Raji (cell line): ENCODE measurements around the gene GABBR2.

Experiments
- POLR2A ChIP-seq: IDR thresholded peaks from 2 replicates; pipeline ENCODE4 v1.6.1; 2011; ENCODE audit warnings: low read depth, low read length, control low read depth; ENCODE audit not compliant: insufficient read depth

GABBR2 gene

DNA sequence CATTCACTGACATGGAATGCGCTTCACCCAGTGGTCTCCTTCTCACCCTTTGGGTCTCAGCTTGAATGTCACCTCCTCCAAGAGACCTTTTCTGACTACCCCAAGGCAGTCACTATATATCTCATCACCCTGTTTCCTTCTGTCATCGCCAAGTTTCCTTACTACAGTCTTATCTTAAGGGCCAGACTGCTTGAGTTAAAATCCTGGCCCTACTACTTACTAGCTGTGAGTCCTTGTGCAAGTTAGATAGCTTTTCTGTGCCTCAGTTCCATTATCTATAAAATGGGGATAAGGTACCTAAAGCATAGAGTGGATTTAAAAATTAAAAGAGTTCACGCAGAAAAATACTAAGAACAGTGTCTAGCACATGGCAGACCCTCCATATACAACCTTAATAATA is 132.4 kb downstream of the GABBR2 start:
- TF ChIP-seq POLR2A: no peak

DNA sequence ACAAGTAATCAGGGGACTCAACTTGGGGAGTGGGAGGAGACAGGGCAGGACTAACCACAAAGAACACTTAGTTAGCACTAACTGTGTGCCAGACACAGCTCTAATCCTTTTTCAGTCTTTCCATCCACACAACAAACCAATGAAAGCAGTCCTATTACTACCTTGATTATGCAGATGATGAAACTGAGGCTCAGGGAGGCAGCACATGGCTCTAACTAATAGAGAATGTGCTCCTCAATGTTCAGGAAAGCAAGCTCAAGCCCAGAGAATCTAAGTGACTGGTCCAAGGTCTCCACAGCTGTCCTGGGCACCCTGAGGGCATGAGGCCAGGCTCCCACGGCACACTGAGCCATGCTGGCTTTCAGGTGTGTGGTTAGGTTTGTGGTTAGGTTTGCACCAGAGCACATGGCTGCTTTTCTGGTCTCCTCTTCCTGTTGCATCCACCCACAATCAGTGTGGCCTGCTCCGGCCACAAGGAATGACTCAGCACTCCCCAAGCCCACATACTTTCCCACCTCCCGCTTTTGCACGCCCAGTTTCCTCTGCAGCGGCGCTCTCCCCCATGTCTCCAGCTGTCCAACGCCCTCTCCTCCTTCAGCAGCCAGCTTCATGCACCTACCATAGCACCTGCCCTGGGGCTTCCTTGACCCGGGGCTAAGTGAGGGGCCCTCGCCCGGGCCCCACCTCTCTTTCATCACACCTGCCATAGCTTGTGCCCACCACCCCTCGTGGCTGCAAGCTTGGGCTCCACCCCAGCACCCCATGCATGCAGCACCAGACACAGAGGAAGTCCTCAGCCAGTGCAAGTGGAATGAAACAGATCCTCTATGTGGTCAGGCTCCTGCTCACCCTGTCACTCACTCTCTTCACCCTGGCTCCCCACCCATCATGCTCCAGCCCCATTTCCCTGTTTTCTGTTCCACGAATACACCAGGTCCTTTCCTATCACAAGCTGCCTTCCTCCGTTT is 133.1 kb downstream of the GABBR2 start:
- no peak for TF ChIP-seq POLR2A

DNA sequence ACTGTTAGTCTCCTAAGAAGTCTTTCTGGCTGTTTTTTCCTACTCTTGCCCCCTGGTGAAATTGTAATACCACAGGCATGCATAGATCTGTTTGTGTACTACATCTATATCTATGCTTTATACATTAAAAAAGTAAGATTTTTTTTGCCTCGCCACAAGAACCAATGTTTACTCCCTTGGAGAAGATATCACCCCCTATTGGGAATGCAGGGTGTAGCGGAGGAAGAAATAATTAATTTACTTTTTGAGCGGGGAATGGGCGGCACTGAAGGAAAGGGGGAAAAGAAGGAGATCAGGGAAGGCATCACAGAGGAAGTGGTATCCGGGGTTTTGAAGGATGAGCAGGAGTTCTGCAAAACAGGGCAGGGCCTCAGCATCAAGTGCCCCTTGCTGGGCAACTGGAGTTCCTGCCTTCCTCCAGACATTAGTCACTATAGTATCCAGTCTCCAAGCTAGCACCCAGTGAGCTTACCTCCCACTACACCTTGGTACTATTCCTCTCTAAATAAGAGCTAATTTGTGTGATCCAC is 134.9 kb downstream of the GABBR2 start:
- no peak for TF ChIP-seq POLR2A

DNA sequence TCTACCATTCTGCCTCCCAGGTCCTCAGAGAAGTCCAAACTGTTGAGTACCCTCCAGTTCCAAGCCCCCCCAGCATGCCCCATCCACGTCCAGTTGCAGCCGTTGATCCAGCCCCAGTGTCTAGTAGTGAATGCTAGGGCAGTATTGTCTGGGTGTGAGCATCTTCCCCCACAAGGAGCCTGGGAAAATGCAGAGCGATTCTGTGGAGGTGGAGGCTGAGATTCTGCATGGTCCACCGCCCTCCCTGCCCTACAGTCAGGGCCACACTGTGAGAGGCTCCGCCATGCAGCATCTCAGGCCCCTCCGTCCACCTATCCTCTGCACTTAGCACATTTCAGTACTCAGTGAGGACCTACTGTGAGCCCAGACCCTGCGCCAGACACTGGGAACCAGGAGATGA is 135.9 kb downstream of the GABBR2 start:
- no peak for TF ChIP-seq POLR2A

DNA sequence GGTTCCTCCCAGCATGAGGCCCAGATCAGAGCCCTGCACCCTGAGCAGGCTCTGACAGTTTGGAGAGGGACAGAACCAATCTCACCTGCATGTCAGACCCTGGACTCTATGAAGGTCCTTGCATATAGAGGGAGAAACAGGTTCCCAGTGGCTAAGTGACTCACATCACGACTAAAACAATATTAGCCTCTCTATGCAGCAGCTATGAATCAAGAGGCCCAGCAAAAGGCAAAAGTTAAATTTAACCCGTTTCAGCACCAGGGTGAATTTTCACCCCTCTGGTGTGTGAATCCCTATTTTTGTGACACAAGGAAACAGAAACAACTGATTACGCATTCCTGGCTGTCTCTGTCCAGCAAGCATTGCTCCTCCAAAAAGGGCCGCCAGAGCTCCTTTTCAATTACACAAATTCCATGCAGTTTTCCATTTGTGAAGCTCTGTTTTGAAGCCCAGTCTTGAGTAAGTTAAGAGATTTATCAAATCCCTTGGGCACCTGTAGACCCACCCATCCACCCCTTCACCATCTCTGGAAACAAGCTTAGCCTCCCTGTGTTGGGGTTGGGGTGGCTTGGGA is 136.6 kb downstream of the GABBR2 start:
- TF ChIP-seq POLR2A: no peak

DNA sequence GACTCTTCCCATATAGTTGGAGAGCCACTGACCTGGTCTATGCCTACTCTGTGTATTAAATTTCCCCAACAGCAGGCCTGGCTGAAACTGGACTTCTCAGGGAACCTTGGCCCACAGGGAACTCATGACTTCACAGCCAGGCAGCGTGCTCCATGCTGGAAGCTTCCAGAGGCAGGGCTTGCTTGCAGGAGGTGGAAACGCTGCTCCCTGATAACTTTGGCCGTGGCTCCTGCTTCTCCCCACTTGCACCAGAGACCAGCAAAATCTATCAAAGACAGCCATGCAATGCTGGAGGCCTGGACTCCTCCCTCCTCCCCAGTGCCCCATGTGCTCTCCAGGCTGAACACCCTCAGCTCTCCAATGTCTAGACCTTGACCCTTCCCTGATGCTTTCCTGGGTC is 137.1 kb downstream of the GABBR2 start:
- TF ChIP-seq POLR2A: no peak

DNA sequence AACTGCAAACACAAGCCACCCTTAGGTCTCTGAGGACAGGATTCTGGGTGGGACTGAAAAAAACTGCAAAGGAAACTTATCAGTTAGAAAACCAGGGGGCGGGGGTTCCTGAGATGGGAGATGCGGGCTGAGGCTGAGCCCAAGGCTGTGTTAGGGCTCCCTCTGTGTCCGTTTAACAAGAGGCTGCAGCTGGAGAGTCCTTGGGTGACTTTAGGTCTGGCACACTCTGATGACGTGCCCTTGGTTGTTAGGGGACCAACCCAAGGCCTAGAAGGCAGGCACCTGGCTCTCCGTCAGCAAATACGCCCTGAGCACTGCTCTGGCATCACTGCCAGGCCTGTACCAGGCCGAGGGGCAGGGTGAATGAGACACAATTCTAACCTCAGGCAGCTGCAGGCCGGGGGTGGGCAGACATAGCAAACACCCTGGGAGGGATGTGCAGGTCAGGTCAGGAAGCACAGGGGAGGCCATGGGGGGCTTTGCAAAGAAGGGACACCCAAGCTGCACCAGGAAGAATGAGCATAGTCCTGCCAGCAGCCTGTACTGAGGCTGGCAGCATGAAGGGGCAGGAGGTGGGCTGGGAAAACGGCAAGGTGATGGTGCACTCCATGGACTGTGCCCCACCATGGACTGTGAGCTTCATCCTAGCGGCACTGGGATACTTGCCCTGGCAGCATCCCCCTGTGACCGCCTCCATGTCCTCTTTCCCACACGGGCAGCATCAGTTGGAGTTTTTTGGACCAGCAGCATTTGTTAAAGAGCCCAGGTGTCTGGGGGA is 137.9 kb downstream of the GABBR2 start:
- no peak for TF ChIP-seq POLR2A

DNA sequence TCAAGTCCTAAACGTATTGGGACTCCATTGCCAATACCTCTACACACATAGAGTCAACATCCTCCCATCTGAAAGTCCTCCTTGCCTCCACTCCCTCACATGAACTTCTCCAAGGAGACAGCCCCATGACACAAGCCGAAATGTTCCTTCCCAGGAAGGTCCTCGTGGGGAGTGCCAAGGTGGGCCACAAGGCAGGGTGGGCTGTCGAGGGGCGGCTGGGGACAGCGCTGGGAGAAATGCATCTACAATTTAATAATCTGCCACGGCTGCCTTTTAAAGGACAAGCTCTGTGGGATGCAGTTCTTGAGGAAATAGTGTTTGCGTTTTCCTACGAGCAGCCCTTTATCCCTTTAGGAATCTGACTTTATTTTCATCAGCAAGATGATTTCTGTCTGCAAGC is 138.7 kb downstream of the GABBR2 start:
- TF ChIP-seq POLR2A: no peak

DNA sequence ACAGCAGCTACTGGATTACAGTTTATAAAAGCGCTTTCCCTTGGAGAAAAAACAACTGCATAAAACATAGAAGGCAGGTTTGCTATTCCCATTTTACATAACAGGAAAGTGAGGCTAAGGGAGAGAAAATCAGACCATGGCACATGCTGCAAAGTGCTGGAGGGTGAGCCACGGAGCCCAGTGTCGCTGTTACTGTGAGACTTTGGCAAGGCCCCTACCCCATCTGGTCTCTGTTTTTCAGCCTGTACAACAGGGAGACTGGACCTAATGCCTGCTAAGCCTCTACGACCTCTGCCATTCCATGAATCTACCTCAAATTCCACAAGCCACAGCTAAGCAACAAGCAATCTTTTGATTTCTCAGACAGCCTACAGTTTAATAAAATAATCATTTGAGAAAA is 139.2 kb downstream of the GABBR2 start:
- no peak for TF ChIP-seq POLR2A

DNA sequence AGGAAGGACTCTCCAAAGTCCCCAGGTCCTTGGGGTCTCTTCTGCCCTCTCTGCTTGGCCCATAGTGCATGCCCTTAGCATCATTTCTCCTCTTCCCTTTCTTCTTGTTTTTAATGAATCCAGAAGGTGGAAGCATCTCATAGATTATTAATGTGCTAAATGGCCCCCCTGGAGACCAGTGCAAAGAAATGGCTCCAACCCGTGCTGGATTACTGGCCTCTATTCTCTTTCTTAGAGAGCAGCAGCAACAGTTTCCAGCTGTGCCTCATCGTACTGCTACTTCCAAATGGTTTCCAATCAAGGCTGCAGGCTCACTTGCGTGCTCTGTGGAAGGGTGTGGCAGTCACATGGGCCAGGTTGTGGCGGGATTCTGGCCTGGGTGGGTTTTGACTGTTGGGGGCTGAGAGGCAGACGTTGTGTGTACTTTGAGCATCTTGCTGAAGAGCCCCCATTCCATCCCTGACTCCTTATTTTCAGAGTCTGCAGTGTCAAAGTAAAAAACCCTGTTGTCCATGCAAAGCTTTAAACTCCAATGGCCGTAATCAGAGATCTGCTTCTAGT is 139.7 kb downstream of the GABBR2 start:
- TF ChIP-seq POLR2A: no peak

DNA sequence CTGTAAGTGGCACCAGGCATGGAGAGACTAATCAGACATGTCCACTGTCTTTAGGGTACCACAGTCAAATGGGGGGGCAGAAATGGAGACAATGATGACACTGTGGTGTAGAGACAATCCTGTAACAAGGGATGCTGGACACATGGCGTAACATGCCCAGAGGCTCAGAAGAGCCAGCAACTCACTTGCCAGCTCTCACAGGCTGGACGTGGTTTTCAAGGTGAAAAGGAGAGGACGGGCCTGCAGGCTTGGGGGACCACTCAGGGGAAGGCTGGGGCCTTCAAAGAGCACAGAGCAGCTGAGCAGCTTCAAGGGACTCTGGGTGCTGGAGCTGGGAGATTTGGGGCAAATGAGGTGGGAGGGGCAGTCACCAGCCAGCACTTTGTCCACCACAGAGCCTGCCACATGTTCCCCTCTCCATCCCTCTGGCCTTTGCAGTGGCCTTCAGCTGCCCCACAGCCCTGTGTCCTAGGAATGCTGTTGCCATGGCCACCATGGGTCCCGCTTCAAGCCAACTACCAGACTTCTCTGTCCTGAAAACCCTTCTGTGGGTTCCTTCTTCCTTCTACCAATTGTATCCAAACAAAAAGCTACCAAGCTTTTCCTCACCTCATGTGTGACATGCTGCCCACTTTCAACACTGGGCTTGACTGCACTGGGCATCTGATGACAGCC is 140.4 kb downstream of the GABBR2 start:
- no peak for TF ChIP-seq POLR2A

DNA sequence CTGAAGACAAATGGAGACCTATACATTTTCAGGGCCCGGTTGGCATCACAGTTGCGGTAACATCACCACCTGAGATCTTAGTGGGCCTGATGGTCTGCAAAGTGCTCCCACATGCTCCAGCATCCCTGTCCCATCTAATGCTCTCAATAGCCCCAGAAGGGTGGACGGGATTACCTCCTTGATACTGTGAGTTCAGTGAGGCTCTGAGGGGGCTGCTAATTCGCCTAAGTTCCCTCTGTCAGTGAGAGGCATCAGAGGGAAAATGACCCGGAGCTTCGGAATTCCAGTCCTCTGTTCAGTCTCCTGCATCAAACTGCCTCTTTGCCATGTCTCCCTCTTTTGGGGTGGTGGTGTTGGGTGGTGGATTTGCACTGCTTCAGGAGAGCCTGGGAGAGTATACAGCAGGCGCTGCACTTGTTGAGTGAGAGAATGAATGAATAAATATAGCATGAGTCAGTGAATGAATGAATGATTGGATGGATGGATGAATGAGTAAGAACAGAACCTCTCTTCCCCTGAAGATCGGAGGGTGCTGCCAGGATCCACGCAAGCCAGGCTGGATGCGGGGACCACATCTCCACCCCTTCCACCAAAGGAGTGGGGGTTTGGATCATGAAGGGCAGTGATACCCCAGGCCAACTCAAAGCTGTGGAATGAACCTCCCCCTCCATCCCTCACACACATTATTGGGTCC is 141.0 kb downstream of the GABBR2 start:
- no peak for TF ChIP-seq POLR2A

DNA sequence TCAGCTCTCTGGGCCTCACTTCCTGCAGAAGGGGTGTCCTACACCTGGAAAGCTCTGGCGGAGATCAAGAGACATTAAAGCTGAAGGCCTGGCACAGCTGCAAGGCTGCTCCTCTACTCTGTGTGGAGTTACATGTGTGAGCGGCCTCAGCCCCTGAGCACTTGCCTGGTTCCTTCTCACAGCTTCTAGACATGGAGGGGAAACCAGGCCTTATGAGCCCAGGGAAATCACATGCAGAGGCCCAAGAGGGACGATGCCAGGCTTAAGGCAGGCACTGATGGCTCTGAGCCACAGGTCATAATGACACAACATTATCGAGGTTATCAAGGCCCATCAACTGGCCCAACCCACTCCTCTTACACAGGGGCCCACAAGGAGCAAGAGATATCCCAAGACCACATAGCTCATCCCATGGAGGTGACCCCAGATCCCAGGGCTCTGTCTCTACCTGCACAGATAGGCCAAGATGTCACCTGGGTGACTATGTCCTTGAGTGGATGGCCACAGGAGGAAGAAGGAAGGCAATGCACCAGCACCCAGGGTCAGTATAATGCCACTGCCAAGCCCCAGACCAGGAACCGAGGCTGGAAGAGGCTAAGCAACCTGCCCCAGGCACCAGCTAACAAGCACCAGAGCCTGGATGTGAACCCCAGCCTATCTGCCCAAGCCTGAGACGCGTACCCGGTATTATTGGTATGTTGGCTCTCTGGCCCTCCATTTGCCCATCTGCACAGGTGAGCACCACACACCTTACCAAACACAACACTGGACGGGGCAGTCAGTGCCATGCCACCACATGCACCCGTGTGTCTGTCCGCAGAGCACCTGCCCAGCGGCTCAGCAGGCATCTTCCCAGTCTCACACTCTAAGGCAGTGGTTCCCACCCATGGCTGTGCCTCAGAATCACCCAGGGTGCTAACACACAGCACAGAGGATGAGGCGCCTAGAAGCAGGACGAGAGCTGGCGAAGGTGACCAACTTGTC is 143.3 kb downstream of the GABBR2 start:
- no peak for TF ChIP-seq POLR2A
